Endothelial cell of umbilical vein (primary cell): ENCODE results near the gene BTBD19.

ENCODE experiments used
- JUN ChIP-seq: IDR thresholded peaks from 2 replicates; pipeline ENCODE4 v1.6.1; 2011; ENCODE audit warnings: borderline replicate concordance, low read depth; ENCODE audit not compliant: insufficient read length, insufficient read depth
- TF ChIP-seq, protein P1 (sequence below), 2 donors: IDR thresholded peaks; 1 replicate in 1 of 2; 2 replicates in 1 of 2; pipeline ENCODE4 v1.5.1; 2011; ENCODE audit warnings: low read length in 2 of 2, mild to moderate bottlenecking in 2 of 2, moderate library complexity in 2 of 2, control low read depth in 1 of 2, inconsistent platforms in 1 of 2, low read depth in 1 of 2; ENCODE audit not compliant: insufficient read depth in 1 of 2; ENCODE audit errors: extremely low read depth in 1 of 2

DNA sequence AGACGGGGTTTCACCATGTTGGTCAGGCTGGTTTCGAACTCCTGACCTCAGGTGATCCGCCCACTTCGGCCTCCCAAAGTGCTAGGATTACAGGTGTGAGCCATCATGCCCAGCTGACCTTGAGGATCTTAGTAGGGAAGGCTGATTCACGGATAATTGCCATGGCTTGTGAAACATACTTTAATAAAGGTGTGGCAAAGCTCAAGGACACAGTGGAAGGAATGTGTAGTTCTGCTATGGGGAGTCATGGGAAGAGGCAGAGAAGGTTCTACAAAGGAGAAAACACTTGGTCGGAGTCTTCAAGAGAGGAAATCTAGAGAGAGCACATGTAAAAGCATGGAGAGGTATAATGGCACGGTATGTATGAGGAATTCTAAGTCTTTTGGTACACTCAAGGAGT lies 47.4 kb downstream of the BTBD19 start:
- TF ChIP-seq, protein P1, sequence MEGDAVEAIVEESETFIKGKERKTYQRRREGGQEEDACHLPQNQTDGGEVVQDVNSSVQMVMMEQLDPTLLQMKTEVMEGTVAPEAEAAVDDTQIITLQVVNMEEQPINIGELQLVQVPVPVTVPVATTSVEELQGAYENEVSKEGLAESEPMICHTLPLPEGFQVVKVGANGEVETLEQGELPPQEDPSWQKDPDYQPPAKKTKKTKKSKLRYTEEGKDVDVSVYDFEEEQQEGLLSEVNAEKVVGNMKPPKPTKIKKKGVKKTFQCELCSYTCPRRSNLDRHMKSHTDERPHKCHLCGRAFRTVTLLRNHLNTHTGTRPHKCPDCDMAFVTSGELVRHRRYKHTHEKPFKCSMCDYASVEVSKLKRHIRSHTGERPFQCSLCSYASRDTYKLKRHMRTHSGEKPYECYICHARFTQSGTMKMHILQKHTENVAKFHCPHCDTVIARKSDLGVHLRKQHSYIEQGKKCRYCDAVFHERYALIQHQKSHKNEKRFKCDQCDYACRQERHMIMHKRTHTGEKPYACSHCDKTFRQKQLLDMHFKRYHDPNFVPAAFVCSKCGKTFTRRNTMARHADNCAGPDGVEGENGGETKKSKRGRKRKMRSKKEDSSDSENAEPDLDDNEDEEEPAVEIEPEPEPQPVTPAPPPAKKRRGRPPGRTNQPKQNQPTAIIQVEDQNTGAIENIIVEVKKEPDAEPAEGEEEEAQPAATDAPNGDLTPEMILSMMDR (IDR thresholded peaks at IDR 0.05; ENCODE audit: extremely low read depth in 1 of 2, insufficient read depth in 1 of 2, low read depth in 1 of 2, low read length in 2 of 2) = no peak
- no peak for TF ChIP-seq JUN
